ENCODE data around the gene IL17C.

DNA sequence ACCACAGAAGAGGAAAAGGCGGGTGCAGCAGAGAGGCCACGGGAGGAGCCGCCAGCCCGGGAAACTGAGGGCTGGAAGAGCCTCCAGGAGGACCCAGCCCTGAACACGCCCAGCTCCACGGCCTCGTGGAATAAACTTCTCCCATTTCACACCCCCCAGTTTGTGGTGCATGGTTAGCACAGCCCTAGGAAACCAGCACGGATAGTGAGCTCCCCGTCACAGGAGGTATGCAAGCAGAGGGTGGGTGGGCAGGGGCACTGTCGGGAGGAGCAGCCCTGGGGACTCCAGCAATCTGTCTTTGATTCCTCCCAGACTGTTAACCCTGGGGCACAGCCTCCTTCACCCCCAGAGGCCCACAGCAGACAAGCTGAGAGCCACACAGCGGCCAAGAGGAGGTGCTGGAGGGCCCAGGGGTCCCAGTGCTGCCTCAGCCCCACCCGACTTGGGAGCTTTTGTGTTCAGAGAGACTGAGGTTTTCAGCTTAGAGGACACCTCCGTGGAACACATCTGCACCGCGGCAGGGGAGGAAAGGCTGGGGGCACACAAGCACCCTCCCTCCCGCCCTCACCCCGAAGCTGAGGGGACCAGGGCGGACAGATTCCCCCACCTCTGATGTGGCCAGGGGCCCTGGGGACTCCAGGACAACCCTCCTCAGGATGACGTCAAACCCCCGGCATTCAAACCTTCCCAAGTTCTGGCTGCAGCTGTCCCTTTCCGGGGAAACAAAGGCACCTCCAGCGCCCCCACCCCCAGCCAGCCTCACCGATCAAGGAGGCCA, 1.7 kb upstream of the IL17C start:
- no peak for TF ChIP-seq EZH2phosphoT487 (IDR thresholded peaks at IDR 0.05; ENCODE audit: low read depth)
- TF ChIP-seq, protein P1, sequence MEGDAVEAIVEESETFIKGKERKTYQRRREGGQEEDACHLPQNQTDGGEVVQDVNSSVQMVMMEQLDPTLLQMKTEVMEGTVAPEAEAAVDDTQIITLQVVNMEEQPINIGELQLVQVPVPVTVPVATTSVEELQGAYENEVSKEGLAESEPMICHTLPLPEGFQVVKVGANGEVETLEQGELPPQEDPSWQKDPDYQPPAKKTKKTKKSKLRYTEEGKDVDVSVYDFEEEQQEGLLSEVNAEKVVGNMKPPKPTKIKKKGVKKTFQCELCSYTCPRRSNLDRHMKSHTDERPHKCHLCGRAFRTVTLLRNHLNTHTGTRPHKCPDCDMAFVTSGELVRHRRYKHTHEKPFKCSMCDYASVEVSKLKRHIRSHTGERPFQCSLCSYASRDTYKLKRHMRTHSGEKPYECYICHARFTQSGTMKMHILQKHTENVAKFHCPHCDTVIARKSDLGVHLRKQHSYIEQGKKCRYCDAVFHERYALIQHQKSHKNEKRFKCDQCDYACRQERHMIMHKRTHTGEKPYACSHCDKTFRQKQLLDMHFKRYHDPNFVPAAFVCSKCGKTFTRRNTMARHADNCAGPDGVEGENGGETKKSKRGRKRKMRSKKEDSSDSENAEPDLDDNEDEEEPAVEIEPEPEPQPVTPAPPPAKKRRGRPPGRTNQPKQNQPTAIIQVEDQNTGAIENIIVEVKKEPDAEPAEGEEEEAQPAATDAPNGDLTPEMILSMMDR (IDR thresholded peaks at IDR 0.05; ENCODE audit: low read depth, low read length): no peak
